ENCODE measurements around the gene RBSN.
"Not testable (repeated sequence)": the region's sequence is repeated elsewhere in the genome, so short reads cannot be mapped to it uniquely, and the experiment has no call there.

Gene RBSN

GRCh38 chr3:15098503-15099363 is at the start of gene RBSN:
RBSN (minus strand) TSS chr3:15099148; CDS start chr3:15096120, 3,028 bp downstream.
- peak; percentile 93 for DNase-seq

- no peak for DNase-seq
Observed at GRCh38 chr3:15148614-15149013, 49.7 kb upstream of the RBSN start.

DNA sequence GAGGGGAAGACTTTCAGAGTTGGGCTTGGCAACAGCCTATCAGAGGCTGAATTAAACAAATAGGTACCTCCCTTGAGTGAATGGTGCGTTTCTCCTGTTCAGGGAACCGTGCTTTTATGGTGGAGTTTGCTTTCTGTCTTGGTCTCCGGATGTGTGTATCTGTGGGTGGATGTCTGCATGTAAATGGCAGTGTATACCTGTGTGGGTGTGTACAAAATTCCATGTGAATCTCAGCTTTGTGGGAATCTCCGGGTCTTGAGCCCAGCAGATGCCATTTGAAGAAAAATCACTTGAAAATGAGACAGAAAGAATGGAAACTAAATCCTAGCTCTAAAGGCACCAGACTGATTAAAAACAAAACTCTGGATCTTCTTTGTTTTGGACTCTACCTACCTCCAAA is 37.9 kb upstream of the RBSN start:
- DNase-seq = not testable (repeated sequence)

DNA sequence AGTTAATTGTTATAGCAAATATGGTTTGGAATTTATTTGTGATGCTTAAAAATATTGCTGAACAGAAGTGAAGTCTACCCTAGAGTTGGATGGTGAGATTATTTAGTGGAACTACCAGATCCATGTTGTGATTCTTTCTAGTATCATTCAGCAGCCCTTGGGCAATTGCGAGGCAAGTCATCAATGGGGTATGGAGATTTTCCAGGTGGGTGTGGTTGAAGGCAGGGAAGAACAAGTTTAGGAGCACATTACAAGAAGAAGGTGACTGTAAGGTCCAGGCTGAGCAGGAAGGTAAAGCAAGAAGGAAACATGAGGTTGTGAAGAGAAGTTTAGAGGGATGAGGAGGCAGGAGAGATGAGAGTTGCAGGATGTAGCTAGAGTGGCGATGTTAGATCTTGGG is 36.0 kb upstream of the RBSN start:
- not testable (repeated sequence) for DNase-seq

DNA sequence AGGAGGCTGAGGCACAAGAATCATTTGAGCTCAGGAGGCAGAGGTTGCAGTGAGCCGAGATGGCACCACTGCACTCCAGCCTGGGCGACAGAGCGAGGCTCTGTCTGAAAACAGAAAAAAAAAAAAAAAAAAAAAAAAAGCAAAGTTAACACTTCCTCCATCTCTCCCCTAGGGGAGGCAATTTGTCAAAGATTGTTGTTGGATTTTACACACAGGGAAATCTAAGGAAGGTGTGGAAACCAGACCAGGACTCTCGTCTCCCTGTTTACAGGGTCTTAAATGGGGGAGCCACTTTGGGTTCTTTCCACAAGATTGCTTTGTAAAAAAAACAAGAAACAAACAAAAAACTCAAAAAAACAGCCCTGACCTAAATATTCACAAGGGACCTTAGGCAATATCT is 29.5 kb upstream of the RBSN start:
- not testable (repeated sequence) for DNase-seq

DNA sequence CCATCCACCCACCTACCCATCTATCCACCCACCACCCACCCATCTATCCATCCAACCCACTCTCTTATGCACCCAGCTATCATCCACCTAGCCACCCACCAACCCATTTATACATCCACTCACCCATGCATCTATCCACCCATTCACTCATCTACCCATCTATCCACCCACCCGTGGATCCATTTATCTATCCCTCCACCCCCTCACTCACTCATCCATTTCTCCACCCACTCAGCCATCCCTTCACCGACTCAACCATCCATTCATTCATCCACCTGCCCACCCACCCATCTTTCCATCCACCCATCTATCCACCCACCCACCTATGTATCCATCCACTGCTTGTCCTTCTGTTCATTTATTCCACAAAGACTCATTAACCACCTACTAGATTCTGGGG is 28.0 kb upstream of the RBSN start:
- DNase-seq = not testable (repeated sequence)

DNA sequence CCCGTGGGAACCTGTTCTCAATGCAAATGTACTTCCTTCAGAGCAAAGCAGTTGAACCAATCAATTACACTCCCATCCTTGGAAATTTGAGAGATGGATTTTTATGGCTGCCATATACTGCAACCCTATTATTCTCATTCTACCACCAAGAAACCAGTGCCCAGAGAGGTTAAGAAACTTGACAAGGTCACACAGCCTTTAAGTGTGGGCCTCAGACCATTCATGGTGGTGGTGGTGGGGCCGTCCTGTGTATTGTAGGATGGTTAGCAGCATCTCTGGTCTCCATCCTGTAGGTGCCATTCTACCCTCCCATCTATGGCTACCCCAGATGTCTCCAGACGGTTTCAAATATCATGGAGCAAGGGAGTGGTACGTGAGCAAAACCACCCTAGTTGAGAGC is 23.4 kb upstream of the RBSN start:
- DNase-seq = no peak

- DNase-seq = no peak
Observed at GRCh38 chr3:15121936-15122335, 23.0 kb upstream of the RBSN start.

DNA sequence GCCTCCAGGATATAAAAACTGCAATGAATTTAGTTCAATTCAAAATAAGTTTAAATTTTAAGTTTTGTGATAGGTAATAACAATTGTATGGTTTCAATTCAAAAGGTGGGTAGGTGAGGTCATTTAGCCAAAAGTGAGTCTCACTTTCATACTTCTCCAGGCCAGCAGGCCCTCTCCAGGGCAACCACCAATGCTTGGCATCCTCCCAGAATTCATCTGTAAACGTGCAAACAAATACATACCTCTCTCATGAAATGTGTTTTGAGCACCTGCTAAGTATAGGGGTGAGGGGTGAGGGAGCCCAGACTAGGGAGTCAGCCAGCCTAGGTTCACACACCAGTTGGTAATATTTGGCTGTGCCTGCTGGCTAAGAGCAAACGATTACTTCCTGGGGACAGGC is 22.0 kb upstream of the RBSN start:
- DNase-seq = peak; percentile 10

- DNase-seq = no peak
Observed at GRCh38 chr3:15117011-15117410, 18.1 kb upstream of the RBSN start.

- no peak for DNase-seq
Observed at GRCh38 chr3:15116032-15116669, 17.2 kb upstream of the RBSN start.

DNA sequence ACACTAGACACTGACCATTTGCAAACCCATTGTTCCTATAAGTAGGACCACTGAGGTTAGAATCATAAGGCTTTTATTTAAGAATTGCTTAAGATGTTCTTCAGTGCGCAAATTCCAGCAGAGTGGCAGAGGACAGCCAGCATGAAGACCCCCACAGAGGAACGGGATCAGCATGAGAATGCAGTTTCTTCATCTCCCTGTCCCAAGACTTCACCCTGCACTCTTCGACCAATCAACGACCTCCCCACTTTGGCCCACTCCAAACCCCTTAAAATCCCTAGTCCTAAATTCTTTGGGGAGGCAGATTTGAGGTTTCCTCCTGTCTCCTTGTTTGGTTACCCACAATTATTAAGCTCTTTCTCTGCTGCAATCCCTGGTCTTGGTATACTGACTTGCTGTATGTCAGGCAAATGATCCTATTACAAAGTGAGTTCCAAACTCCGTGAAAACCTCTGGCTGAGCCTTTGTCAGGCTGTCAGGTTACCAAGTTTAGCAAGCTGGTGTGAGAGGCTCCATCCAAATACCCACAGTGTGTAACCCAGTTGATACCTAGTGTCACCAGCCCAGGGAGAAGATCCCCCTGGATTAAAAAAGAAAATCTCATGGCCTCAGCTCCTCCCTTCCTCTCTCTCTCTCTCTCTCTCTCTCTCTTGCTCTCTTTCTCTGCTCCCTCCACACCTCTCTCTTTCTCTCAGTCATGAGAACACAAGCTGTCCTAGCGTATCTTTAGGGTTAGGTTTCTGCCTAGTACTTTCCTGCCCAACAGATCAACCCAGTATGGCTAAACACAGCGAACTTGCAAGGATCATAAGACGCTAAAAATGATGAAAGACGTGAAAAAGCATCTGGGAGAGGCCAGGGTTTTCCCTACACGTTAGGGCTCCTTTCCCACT is 15.8 kb upstream of the RBSN start:
- DNase-seq = no peak

DNA sequence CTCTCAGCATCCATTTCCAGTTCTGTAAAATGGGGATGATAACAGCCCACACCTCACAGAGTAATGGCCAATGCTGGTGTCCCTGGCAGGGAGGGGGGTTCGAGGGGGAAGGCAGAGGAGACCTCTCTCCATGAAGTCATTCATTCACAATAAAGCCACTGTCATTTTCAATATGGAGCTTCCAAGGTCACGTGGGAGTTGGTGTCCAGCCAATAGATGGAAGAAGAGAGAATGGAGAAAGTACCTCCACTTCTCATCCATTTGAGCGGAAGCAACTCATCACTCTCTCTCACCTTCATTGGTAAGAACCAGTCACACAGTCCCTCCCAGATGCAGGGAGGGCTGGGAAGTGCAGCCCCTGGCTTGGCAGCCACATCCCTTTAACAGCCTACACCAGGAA is 14.9 kb upstream of the RBSN start:
- DNase-seq = no peak

DNA sequence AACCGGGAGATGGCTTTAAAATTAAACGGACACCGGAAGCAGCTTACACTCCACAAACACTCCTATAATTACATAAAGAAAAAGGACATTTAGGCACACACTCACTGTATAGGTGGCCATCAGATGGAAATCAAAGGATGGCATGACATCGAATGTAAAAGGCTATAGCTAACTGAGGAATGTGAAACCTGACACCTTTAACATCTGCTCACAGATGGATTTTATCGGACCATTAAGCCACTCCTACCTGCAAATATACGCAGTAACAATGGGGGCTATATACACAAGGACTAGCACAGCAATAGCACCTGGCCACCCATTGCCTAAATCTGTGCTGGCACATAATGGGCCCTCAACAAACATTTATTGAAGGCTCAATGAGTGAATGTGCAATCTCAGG is 14.5 kb upstream of the RBSN start:
- peak; percentile 65 for DNase-seq

- DNase-seq = no peak
Observed at GRCh38 chr3:15112011-15112410, 13.1 kb upstream of the RBSN start.

GRCh38 chr3:15110206-15110605 is 11.3 kb upstream of the RBSN start:
- no peak for DNase-seq

DNA sequence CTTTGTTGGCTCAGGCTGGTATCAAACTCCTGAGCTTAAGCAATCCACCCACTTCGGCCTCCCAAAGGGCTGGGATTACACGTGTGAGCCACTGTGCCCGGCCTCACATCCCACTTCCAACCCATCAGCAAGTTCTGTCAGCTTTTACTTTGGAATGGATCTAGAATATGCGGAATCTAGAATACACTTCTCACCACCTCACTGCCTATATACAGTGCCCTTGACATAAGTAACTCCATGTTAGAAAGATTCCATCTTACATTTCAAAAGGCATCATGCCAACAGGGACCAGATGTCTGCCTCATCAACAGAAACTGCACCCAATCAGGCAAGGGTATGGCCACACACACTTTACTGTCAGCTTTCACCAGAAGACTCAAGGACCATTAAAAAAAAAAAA is 9.9 kb upstream of the RBSN start:
- no peak for DNase-seq

- peak; percentile 69 for DNase-seq
Observed at GRCh38 chr3:15108082-15108545, 9.2 kb upstream of the RBSN start.

- no peak for DNase-seq
Observed at GRCh38 chr3:15107075-15107947, 8.4 kb upstream of the RBSN start.

DNA sequence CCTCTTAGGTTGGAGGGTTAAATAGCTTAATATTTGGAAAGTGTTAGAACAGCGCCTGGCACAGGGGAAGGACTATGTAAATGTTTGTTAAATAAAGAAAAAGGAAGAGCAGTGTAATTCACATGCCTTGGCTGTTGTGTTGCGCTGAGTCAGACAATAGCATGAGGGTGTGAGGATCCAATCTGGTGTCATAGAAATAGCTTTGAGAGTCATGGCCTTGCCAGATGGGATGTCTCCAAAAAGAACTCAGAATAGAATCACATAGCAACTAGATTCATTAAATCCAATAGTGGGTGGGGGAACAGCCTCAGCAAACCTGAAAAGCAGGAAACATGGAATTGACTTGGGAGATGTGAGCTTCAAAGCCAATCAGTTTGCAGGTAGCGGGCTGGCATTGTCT is 3.9 kb upstream of the RBSN start:
- DNase-seq = no peak

DNA sequence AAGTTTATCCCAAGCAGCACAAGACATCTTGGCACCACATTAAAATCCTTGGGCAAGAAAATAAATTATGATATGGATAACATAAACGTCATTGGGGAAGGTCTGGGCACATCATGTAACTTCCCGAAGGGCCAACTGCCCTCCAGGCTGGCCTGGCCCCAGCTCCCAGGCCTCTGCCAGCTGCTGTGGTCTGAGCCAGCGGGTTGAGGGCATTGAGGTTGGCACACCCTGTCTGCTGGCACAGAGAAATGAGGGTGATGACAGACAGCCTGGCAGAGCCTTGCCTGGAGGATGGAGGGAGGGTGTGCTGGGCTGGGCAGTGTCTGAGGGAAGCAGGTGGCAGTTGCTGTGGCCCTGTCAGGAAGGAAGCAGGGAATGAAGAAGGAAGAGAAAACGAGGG is 3.3 kb upstream of the RBSN start:
- no peak for DNase-seq

- DNase-seq = no peak
Observed at GRCh38 chr3:15099364-15100098, 583 bp upstream of the RBSN start.
